Fibroblast of the aortic adventitia (primary cell): Measurements from ENCODE around the gene ING5. TPM values are rescaled to one million over a fixed set of nuclear protein-coding genes. Genes with fewer than 3 reads are reported as not detected.
A peak's percentile ranks its signal among the peaks of the same experiment; 100 is the strongest.
"Not testable (repeated sequence)": the region's sequence is repeated elsewhere in the genome, so short reads cannot be mapped to it uniquely, and the experiment has no call there.

Source experiments
- DNase-seq: peaks from one replicate; pipeline ENCODE4 v3.0.0-alpha.2; 2010; ENCODE audit warnings: low read depth
- H3K4me3 ChIP-seq: 2 replicates; pipeline ENCODE4 v1.5.1; 2011; ENCODE audit warnings: low read depth, mild to moderate bottlenecking, control low read depth, low read length, moderate library complexity
- CTCF ChIP-seq: IDR thresholded peaks from 2 replicates; pipeline ENCODE4 v1.5.1; 2011; ENCODE audit warnings: mild to moderate bottlenecking, low read length, control low read depth, inconsistent platforms; ENCODE audit not compliant: insufficient read depth
- total RNA-seq: library from RNA; depleted of rRNA; stranded (reverse); fragments of >200 nt; gene quantifications from 2 replicates; pipeline ENCODE4 v1.2.3, GENCODE V29; 2012; ENCODE audit warnings: low replicate concordance

Gene ING5
- total RNA-seq, 1 donor = 14.6 TPM

GRCh38 chr2:241730671-241731293 is 28.9 kb downstream of the ING5 start:
- TF ChIP-seq CTCF = no peak
- no peak for DNase-seq
- no peak overlapping the region for H3K4me3 ChIP-seq

GRCh38 chr2:241732513-241733186 is 30.8 kb downstream of the ING5 start:
- H3K4me3 ChIP-seq = not testable (repeated sequence)
- peak; percentile 47 for TF ChIP-seq CTCF
- DNase-seq = peak; percentile 43

- H3K4me3 ChIP-seq = peak overlapping the region; percentile 64
- DNase-seq = no peak
- TF ChIP-seq CTCF = no peak
Measured at GRCh38 chr2:241733391-241734207, 31.8 kb downstream of the ING5 start.

GRCh38 chr2:241734208-241734466 is 32.3 kb downstream of the ING5 start:
- no peak for DNase-seq
- TF ChIP-seq CTCF = peak; percentile 18
- peak overlapping the region; percentile 64 for H3K4me3 ChIP-seq

GRCh38 chr2:241734467-241735208 is 32.8 kb downstream of the ING5 start, which contains the start of gene D2HGDH:
TSS of gene D2HGDH (plus strand) at chr2:241734630. CDS start at chr2:241735225, 595 bp downstream.
- peak within 1 kb of the TSS; percentile 80 for H3K4me3 ChIP-seq
- peak; percentile 74 for DNase-seq
- TF ChIP-seq CTCF = no peak

- no peak overlapping the region for H3K4me3 ChIP-seq
- no peak for DNase-seq
- no peak for TF ChIP-seq CTCF
Measured at GRCh38 chr2:241736111-241736510, 34.3 kb downstream of the ING5 start.
